ENCODE measurements around the gene EFCAB7.
"Not testable (repeated sequence)": the region's sequence is repeated elsewhere in the genome, so short reads cannot be mapped to it uniquely, and the experiment has no call there.

The EFCAB7 gene

GRCh38 chr1:63548877-63549276, 25.6 kb downstream of the EFCAB7 start:
- no peak for DNase-seq

- no peak for DNase-seq
These were observed 32.2 kb downstream of the EFCAB7 start for GRCh38 chr1:63555480-63555879.

GRCh38 chr1:63557365-63557987, 34.2 kb downstream of the EFCAB7 start:
- DNase-seq: no peak

- DNase-seq: no peak
These were observed 36.0 kb downstream of the EFCAB7 start for GRCh38 chr1:63559357-63559756.

- DNase-seq: no peak
These were observed 40.4 kb downstream of the EFCAB7 start for GRCh38 chr1:63563745-63564144.

- DNase-seq: no peak
These were observed 45.7 kb downstream of the EFCAB7 start for GRCh38 chr1:63569068-63569467.

- no peak for DNase-seq
These were observed 46.5 kb downstream of the EFCAB7 start for GRCh38 chr1:63569640-63570316.

- not testable (repeated sequence) for DNase-seq
These were observed 49.4 kb downstream of the EFCAB7 start for GRCh38 chr1:63572686-63573085.

- DNase-seq: not testable (repeated sequence)
These were observed 51.0 kb downstream of the EFCAB7 start for GRCh38 chr1:63574203-63574796.

- no peak for DNase-seq
These were observed 52.1 kb downstream of the EFCAB7 start for GRCh38 chr1:63575340-63575826.

GRCh38 chr1:63586326-63586725, 63.0 kb downstream of the EFCAB7 start:
- DNase-seq: not testable (repeated sequence)

GRCh38 chr1:63590166-63590560, 66.8 kb downstream of the EFCAB7 start:
- DNase-seq: no peak

GRCh38 chr1:63592536-63593302, 69.4 kb downstream of the EFCAB7 start:
- DNase-seq: no peak

- peak; percentile 62 for DNase-seq
These were observed 70.1 kb downstream of the EFCAB7 start, which contains the start of gene PGM1 for GRCh38 chr1:63593303-63593885. TSS of gene PGM1 (plus strand) at chr1:63593411. CDS start at chr1:63593489, 78 bp downstream.

- peak; percentile 50 for DNase-seq
These were observed 70.7 kb downstream of the EFCAB7 start for GRCh38 chr1:63593886-63594605.

GRCh38 chr1:63595435-63595834, 72.1 kb downstream of the EFCAB7 start:
- no peak for DNase-seq

- DNase-seq: no peak
These were observed 76.5 kb downstream of the EFCAB7 start for GRCh38 chr1:63599799-63600198.

- DNase-seq: no peak
These were observed 76.9 kb downstream of the EFCAB7 start for GRCh38 chr1:63600248-63600647.

- no peak for DNase-seq
These were observed 77.7 kb downstream of the EFCAB7 start for GRCh38 chr1:63601061-63601460.

- DNase-seq: no peak
These were observed 78.1 kb downstream of the EFCAB7 start for GRCh38 chr1:63601463-63601862.

GRCh38 chr1:63601912-63602311, 78.6 kb downstream of the EFCAB7 start:
- no peak for DNase-seq

GRCh38 chr1:63602629-63603028, 79.3 kb downstream of the EFCAB7 start:
- no peak for DNase-seq

All from GDM1 (cell line).